ENCODE results near the gene PDCD4.

- TF ChIP-seq HDAC6 (IDR thresholded peaks at IDR 0.05; ENCODE audit: unreplicated experiment) (no peak), CREB1 (IDR thresholded peaks at IDR 0.05; ENCODE audit: low read depth) (no peak)
Observed at GRCh38 chr10:110876000-110876399, 4.3 kb downstream of the PDCD4 start.

All from GM12878 (cell line).